Gastrocnemius medialis (tissue), 4 donors: ENCODE data around the gene FGF9. TPM values are rescaled to one million over a fixed set of nuclear protein-coding genes. Genes with fewer than 3 reads are reported as not detected.

ENCODE experiments used
- ATAC-seq, 2 donors: fragments of 150-250 bp; one replicate each; pipeline ENCODE4 v1.9.1; 2016
- DNase-seq, 2 donors: peaks; one replicate each; pipeline ENCODE4 v3.0.0-alpha.2; 2019
- H3K27ac ChIP-seq, 4 donors: fragments of 200-600 bp; sonication (generic); 1 replicate in 1 of 4; 2 replicates in 3 of 4; pipeline ENCODE4 v1.5.1; 2016 to 2018; ENCODE audit warnings: mild to moderate bottlenecking in 2 of 4, moderate library complexity in 1 of 4
- H3K27me3 ChIP-seq, 3 donors: fragments of 200-600 bp; sonication (generic) in 2 of 3; 1 replicate in 1 of 3; 2 replicates in 2 of 3; pipeline versions ENCODE4 v1.5.1 to v1.6.0; 2016 to 2019; ENCODE audit warnings: mild to moderate bottlenecking in 1 of 3, moderate library complexity in 1 of 3
- H3K36me3 ChIP-seq, 2 donors: fragments of 200-600 bp; sonication (generic) in 1 of 2; one replicate each; pipeline ENCODE4 v1.5.1; 2017 to 2018
- H3K4me1 ChIP-seq, 2 donors: fragments of 200-600 bp; sonication (generic) in 1 of 2; one replicate each; pipeline ENCODE4 v1.5.1; 2016 to 2017; ENCODE audit warnings: mild to moderate bottlenecking in 2 of 2
- H3K4me3 ChIP-seq, 4 donors: fragments of 200-600 bp; sonication (generic) in 3 of 4; 1 replicate in 1 of 4; 2 replicates in 3 of 4; pipeline ENCODE4 v1.5.1; 2016 to 2019; ENCODE audit warnings: mild to moderate bottlenecking in 2 of 4
- H3K9me3 ChIP-seq, 3 donors: fragments of 200-600 bp; sonication (generic) in 2 of 3; 1 replicate in 1 of 3; 2 replicates in 2 of 3; pipeline ENCODE4 v1.5.1; 2016 to 2019
- CTCF ChIP-seq, 5 experiments: fragments of 450-650 bp in 3 of 5; fragments of 200-600 bp in 2 of 5; sonication (generic) in 2 of 5; IDR thresholded peaks in 4 of 5; conservative IDR thresholded peaks in 1 of 5; 1 replicate in 4 of 5; 2 replicates in 1 of 5; pipeline ENCODE4 v1.5.1; 2016 to 2019; ENCODE audit warnings: antibody characterized with exemption in 5 of 5, mild to moderate bottlenecking in 3 of 5, moderate library complexity in 3 of 5
- POLR2A ChIP-seq, 2 donors: fragments of 450-650 bp; IDR thresholded peaks; one replicate each; pipeline ENCODE4 v1.6.1; 2017; ENCODE audit warnings: antibody characterized with exemption in 2 of 2, mild to moderate bottlenecking in 2 of 2, moderate library complexity in 2 of 2
- in situ Hi-C, 4 donors: fragments of 200-750 bp; cut with MboI; loops; one replicate each; pipeline versions ENCODE4 v1.15.0 to v1.8.0; 2017; ENCODE audit warnings: low sequenced_read_pairs in 4 of 4
- intact Hi-C: fragments of 100-400 bp; cut with DNase I; formaldehyde crosslinking; loops from one replicate; pipeline ENCODE4 v1.15.1; 2023; ENCODE audit warnings: low total_unique reads
- total RNA-seq, 4 donors: library from RNA; depleted of rRNA; stranded (reverse); fragments of >200 nt; gene quantifications; one replicate each; pipeline versions ENCODE4 v1.1.0 to v1.2.3, GENCODE V29; 2016

The FGF9 gene
- total RNA-seq, 4 donors from 2014 or later: 0.16 to 0.38 (median 0.25) TPM; not detected in 1

- H3K36me3 ChIP-seq: no peaks in the 10 kb centered on the region
- H3K9me3 ChIP-seq: no peaks in the 10 kb centered on the region
- no peak for ATAC-seq
- no peak overlapping the region for H3K4me3 ChIP-seq
- in situ Hi-C loops: no loop called here
- H3K27me3 ChIP-seq: no peaks in the 10 kb centered on the region
- no peak overlapping the region for H3K27ac ChIP-seq
- intact Hi-C loops: no loop called here
- peaks cover 10 to 16% of the 10 kb centered on the region in 2 donors for H3K4me1 ChIP-seq
- DNase-seq: no peak
- no peak for TF ChIP-seq CTCF (IDR thresholded peaks at IDR 0.05 in 4 of 5, conservative IDR thresholded peaks at IDR 0.05 in 1 of 5)
- TF ChIP-seq POLR2A (IDR thresholded peaks at IDR 0.05): no peak
Observed at GRCh38 chr13:21738630-21739029, 67.8 kb downstream of the FGF9 start.

- Histone ChIP-seq H3K27me3 (no peaks in the 10 kb centered on the region), H3K27ac (no peak overlapping the region), H3K36me3 (no peaks in the 10 kb centered on the region), H3K9me3 (no peaks in the 10 kb centered on the region), H3K4me3 (no peak overlapping the region), H3K4me1 (peaks cover 10 to 16% of the 10 kb centered on the region in 2 donors)
- intact Hi-C loops: no loop called here
- in situ Hi-C loops: no loop called here
- DNase-seq: no peak
- no peak for ATAC-seq
- TF ChIP-seq CTCF (IDR thresholded peaks at IDR 0.05 in 4 of 5, conservative IDR thresholded peaks at IDR 0.05 in 1 of 5) (no peak), POLR2A (IDR thresholded peaks at IDR 0.05) (no peak)
Observed at GRCh38 chr13:21739771-21740170, 68.9 kb downstream of the FGF9 start.

GRCh38 chr13:21741396-21741979, 70.6 kb downstream of the FGF9 start:
- H3K36me3 ChIP-seq: no peaks in the 10 kb centered on the region

GRCh38 chr13:21742096-21742495, 71.2 kb downstream of the FGF9 start:
- TF ChIP-seq CTCF (IDR thresholded peaks at IDR 0.05 in 4 of 5, conservative IDR thresholded peaks at IDR 0.05 in 1 of 5) (no peak), POLR2A (IDR thresholded peaks at IDR 0.05) (no peak)
- ATAC-seq (no peak), DNase-seq (no peak)
- Histone ChIP-seq H3K4me1 (peaks cover 0 to 2% of the 10 kb centered on the region in 2 donors), H3K27ac (no peak overlapping the region), H3K9me3 (no peaks in the 10 kb centered on the region), H3K36me3 (no peaks in the 10 kb centered on the region), H3K4me3 (no peak overlapping the region), H3K27me3 (no peaks in the 10 kb centered on the region)
- intact Hi-C loops: no loop called here
- in situ Hi-C loops: no loop called here

More at GRCh38 chr13:21741396-21741979, 70.6 kb downstream of the FGF9 start:
- intact Hi-C loops: no loop called here
- Histone ChIP-seq H3K9me3 (no peaks in the 10 kb centered on the region), H3K4me1 (peaks cover 1 to 7% of the 10 kb centered on the region in 2 donors), H3K27me3 (no peaks in the 10 kb centered on the region), H3K27ac (no peak overlapping the region), H3K4me3 (no peak overlapping the region)
- TF ChIP-seq CTCF (IDR thresholded peaks at IDR 0.05 in 4 of 5, conservative IDR thresholded peaks at IDR 0.05 in 1 of 5) (no peak), POLR2A (IDR thresholded peaks at IDR 0.05) (no peak)
- in situ Hi-C loops: no loop called here
- DNase-seq (no peak), ATAC-seq (no peak)

GRCh38 chr13:21744149-21744548, 73.3 kb downstream of the FGF9 start:
- in situ Hi-C loops (no loop called here), intact Hi-C loops (no loop called here)
- no peaks in the 10 kb centered on the region for H3K36me3 ChIP-seq
- no peak overlapping the region for H3K27ac ChIP-seq
- no peak for DNase-seq
- no peaks in the 10 kb centered on the region for H3K4me1 ChIP-seq
- no peak overlapping the region for H3K4me3 ChIP-seq
- TF ChIP-seq CTCF (IDR thresholded peaks at IDR 0.05 in 4 of 5, conservative IDR thresholded peaks at IDR 0.05 in 1 of 5) (no peak), POLR2A (IDR thresholded peaks at IDR 0.05) (no peak)
- H3K9me3 ChIP-seq: no peaks in the 10 kb centered on the region
- no peak for ATAC-seq
- no peaks in the 10 kb centered on the region for H3K27me3 ChIP-seq
